CD4-positive, alpha-beta T cell treated with Interleukin-15 for 4 hours (primary cell): ENCODE data around the gene CEL.

Experiments used
- DNase-seq: peaks from one replicate; pipeline ENCODE4 v3.0.0-alpha.2; 2020; ENCODE audit warnings: low spot score

The CEL gene

DNA sequence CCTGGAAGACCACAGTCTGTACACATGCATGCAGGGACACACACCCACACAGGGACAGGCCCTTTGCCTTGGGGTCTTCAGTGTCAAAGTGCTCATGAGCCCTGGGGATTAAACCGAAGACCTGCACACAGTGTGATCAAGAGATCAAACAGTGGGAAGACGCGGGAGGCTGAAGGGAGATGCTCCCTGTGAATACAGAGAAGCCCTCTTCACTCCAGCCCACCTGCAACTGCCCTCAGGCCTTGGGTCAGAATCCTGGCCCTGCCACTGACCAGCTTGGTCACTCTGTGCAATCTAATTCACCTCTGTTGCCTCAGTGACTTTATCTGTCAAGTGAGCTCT is 56.4 kb downstream of the CEL start:
- no peak for DNase-seq

DNA sequence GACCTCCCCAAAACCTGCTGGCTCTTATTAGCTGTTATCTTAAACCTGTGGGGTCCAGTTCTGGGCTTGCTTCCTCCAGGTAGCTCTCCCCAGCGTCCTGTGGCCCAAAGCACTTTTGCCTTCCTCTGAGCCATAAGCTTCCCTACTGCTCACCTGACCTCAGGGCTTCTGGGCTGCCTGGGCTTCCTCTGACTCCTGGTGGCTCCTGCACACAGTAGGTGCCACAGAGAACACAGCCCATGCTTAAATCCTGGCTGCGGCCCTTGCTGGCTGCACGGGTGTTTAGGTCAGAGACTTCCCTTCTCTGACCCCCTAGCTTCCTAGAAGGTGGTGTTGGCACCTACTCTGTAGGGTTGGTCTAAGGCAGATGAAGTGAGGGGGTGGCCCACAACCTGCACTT is 56.8 kb downstream of the CEL start:
- no peak for DNase-seq

DNA sequence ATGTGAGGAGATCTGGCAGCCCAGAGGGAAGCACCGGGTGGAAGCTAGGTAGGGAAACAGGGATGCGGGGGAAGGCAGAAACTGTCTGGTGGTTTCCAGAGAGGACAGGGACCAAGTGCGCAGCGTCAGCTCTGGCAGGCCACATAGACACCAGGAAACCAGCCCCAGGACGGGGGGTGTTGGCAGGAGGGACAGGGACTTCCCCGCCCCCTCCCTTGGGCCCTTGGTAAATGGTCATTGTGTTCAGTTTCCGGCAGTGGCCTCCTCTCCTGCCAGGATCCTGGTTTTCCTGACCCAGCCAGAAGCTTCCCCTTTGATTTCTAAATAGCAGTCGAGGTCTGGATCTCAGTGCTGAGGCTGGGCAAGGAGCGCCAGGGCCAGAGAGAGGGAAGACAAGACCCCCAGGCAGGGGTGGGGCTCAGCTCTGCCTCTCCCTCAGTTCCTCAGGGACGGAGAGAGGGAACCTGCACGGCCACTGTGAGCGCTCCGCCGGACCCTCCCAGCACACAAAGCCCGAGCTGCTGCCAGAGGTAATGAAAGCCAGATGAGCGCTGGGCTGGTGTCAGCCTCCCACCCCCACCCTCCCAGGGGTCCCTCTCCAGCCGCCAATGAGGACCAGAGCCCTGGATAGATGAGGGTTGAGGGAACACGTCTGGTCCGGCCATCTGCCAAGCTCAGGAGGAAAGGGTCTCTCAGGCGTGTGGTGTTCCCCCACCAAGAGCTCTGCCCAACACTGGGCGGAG is 57.5 kb downstream of the CEL start:
- no peak for DNase-seq

DNA sequence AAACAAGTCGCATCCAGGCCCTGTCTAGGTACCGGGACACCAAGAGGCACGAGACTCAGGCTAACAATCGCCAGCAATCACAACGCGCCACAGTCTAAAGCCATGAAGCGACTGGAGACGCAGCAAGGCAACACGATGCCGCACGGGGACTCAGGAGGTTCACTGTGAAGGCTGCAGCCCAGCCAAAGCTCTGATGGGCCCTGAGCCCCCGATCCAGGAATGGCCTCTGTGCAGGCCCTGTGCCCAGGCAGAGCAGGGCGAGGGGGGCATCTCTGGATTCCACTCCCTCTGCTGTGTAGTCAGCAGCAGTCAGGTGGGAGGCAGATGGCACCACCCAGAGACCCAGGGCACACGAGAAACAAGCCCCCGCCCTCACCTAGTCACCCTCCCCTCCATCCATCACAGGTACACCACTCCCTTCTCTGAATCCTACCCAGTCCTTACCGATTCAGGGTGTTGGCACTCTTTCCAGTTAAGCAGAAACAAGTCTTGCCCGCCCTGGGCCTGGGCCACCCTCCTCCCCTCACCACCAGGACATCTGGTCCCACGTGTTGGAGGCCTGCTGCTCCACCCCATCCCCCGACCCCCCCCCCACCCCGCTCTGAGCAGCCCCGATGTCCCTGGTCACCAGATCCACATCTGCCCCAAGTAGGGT is 58.2 kb downstream of the CEL start:
- DNase-seq = no peak

DNA sequence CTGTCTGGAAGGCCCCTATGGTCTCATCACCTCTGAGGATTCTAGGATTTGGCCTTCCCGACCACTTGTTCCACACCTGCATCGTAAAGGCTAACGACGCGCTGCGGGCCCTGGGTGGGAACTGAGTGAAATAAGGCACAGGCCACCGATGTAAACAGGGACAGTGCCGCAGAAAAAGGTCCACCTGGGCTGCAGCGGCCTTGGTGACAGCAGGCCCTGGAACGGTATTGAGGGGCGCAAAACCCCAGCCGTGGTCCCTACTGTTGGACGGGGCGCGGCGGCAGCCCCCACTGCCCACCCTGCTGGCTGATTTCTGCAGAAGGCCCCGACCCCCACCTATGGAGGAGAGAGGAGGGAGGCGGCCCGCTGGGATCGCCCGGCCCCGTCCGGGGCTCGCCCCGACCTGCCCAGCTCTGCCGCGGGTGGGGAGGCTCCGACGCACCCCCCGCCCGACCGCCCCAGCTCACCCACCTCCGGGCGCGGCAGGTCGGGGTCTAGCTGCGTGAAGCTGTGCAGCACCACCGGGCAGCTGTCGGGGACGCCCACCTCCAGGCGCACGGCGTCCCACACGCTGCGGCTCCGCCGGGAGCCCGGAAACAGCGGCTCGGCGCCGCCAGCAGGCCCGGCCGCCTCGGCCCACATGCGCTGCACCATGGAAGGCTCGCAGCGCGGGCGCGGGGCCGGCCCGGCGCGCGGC is 58.9 kb downstream of the CEL start:
- no peak for DNase-seq
